Hepatocyte (in vitro differentiated cells): ENCODE data around the gene LCN9. TPM values are rescaled to one million over a fixed set of nuclear protein-coding genes. Genes with fewer than 3 reads are reported as not detected.

Source experiments
- DNase-seq: peaks from one replicate; pipeline ENCODE4 v3.0.0-alpha.2; 2016; ENCODE audit warnings: low spot score
- H2AFZ ChIP-seq: fragments of 200-600 bp; sonication (generic); 2 replicates; pipeline ENCODE4 v1.6.0; 2016; ENCODE audit warnings: antibody characterized with exemption, mild to moderate bottlenecking
- H3K27ac ChIP-seq: fragments of 200-600 bp; sonication (generic); 2 replicates; pipeline ENCODE4 v1.5.1; 2016; ENCODE audit warnings: mild to moderate bottlenecking
- H3K27me3 ChIP-seq: fragments of 200-600 bp; sonication (generic); 2 replicates; pipeline ENCODE4 v1.6.1; 2016
- H3K36me3 ChIP-seq: fragments of 200-600 bp; sonication (generic); replicated peaks from 2 replicates; pipeline ENCODE4 v1.5.1; 2016; ENCODE audit warnings: low read depth; ENCODE audit not compliant: insufficient read depth
- H3K4me1 ChIP-seq: fragments of 200-600 bp; sonication (generic); 2 replicates; pipeline ENCODE4 v1.5.1; 2016; ENCODE audit warnings: mild to moderate bottlenecking, moderate library complexity; ENCODE audit not compliant: insufficient read depth
- H3K4me2 ChIP-seq: fragments of 200-600 bp; sonication (generic); 2 replicates; pipeline ENCODE4 v1.6.0; 2016
- H3K4me3 ChIP-seq: fragments of 200-600 bp; sonication (generic); 2 replicates; pipeline ENCODE4 v1.5.1; 2016; ENCODE audit warnings: mild to moderate bottlenecking
- H3K79me2 ChIP-seq: fragments of 200-600 bp; sonication (generic); 2 replicates; pipeline ENCODE4 v1.6.0; 2017; ENCODE audit warnings: mild to moderate bottlenecking
- H3K9me2 ChIP-seq: fragments of 200-600 bp; sonication (generic); replicated peaks from 2 replicates; pipeline ENCODE4 v1.6.0; 2017; ENCODE audit warnings: mild to moderate bottlenecking; ENCODE audit not compliant: insufficient read depth
- H3K9me3 ChIP-seq: fragments of 200-600 bp; sonication (generic); 2 replicates; pipeline ENCODE4 v1.5.1; 2016; ENCODE audit warnings: low read depth, mild to moderate bottlenecking
- H4K20me1 ChIP-seq: fragments of 200-600 bp; sonication (generic); 2 replicates; pipeline ENCODE4 v1.6.0; 2016; ENCODE audit warnings: mild to moderate bottlenecking; ENCODE audit not compliant: insufficient read depth, poor library complexity, severe bottlenecking
- EZH2 ChIP-seq: fragments of 200-600 bp; sonication (generic); IDR thresholded peaks from 2 replicates; pipeline ENCODE4 v1.6.1; 2016; ENCODE audit warnings: antibody characterized with exemption, mild to moderate bottlenecking, borderline replicate concordance
- EZH2phosphoT487 ChIP-seq: fragments of 200-600 bp; sonication (generic); IDR thresholded peaks from one replicate; pipeline ENCODE4 v1.6.1; 2018; ENCODE audit warnings: antibody characterized with exemption, mild to moderate bottlenecking, low read depth, moderate library complexity; ENCODE audit not compliant: unreplicated experiment, severe bottlenecking
- WGBS: methylation state at CpG from one replicate; pipeline ENCODE4 v1.1.6; 2016; ENCODE audit warnings: low lambda C conversion rate; ENCODE audit errors: missing lambda C conversion rate; 5-methylcytosine and 5-hydroxymethylcytosine counted together
- polyA plus RNA-seq: library from polyadenylated mRNA; unstranded; fragments of >200 nt; fragmentation: Nextera tagmentation; extraction: Ambion mirVana; gene quantifications from 2 replicates; pipeline ENCODE4 v1.2.1, GENCODE V29; 2016
- total RNA-seq: library from RNA; depleted of rRNA; stranded (reverse); fragments of >200 nt; gene quantifications from 2 replicates; pipeline ENCODE4 v1.2.3, GENCODE V29; 2014
- TF ChIP-seq, protein P1 (sequence below): fragments of 200-600 bp; sonication (generic); IDR thresholded peaks from 2 replicates; pipeline ENCODE4 v1.5.1; 2016; ENCODE audit warnings: antibody characterized with exemption, mild to moderate bottlenecking; ENCODE audit not compliant: poor library complexity

The LCN9 gene
- total and polyA plus RNA-seq, 2 experiments from 2014 or later: 2.6 to 13.4 TPM

DNA sequence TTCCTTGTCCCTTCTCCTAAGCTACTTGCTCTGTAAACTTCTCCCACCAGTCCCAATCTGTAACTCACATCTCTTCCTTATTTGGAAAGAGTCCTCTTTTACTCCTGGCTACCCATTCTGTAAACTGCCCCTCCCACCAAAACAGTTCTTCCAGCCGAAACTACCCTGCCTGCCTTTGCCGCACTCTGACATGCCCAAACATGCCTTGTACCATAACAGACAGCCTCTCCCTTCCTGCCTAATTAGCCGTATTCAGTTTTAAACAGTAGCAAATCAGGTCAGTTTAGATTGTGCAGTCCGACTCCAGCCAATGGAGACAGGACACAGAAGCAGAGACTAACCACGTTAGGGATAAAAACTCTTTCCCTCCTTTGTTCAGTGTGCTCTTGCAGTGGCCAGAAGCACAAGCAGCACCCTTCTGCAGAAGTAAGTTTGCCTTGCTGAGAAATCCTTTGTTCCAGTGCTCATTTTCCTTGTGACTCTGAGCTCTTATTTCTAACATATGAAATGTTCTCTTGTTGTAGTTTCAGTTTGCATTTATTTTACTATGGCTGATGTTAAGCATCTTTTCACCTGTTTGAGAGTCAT is 18.4 kb upstream of the LCN9 start:
- H4K20me1 ChIP-seq: no peaks in the 10 kb centered on the region
- H3K79me2 ChIP-seq: peaks cover 9% of the 10 kb centered on the region
- no peaks in the 10 kb centered on the region for H3K9me2 ChIP-seq
- peak overlapping the region; percentile 39 for H2AFZ ChIP-seq
- peaks cover 26% of the 10 kb centered on the region for H3K4me1 ChIP-seq
- no peaks in the 10 kb centered on the region for H3K27me3 ChIP-seq
- H3K9me3 ChIP-seq: no peaks in the 10 kb centered on the region
- H3K4me3 ChIP-seq: peak overlapping the region; percentile 8
- no peaks in the 10 kb centered on the region for H3K36me3 ChIP-seq
- WGBS: 13% methylated on average over 5 of the region's 5 CpGs
- peak overlapping the region; percentile 69 for H3K4me2 ChIP-seq
- peak overlapping the region; percentile 93 for H3K27ac ChIP-seq
- TF ChIP-seq EZH2phosphoT487 (no peak), EZH2 (no peak)
- TF ChIP-seq, protein P1, sequence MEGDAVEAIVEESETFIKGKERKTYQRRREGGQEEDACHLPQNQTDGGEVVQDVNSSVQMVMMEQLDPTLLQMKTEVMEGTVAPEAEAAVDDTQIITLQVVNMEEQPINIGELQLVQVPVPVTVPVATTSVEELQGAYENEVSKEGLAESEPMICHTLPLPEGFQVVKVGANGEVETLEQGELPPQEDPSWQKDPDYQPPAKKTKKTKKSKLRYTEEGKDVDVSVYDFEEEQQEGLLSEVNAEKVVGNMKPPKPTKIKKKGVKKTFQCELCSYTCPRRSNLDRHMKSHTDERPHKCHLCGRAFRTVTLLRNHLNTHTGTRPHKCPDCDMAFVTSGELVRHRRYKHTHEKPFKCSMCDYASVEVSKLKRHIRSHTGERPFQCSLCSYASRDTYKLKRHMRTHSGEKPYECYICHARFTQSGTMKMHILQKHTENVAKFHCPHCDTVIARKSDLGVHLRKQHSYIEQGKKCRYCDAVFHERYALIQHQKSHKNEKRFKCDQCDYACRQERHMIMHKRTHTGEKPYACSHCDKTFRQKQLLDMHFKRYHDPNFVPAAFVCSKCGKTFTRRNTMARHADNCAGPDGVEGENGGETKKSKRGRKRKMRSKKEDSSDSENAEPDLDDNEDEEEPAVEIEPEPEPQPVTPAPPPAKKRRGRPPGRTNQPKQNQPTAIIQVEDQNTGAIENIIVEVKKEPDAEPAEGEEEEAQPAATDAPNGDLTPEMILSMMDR: no peak
- peak; percentile 63 for DNase-seq

DNA sequence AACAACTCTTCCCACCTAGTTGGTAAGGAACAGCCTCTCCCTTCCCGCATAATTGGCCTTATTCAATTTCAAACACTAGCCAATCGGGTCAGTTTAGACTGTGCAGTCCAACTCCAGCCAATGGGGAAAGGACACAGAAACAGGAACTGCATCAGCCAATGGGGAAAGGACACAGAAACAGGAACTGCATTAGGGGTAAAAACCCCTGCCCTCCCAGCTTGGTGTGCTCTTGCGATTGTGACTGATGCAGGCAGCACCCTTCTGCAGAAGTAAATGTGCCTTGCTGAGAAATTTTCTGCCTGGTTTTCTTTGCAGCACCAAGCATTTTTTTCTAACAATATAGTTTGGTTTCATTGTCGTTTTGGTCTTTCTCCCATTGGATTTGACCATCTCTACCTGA is 15.2 kb upstream of the LCN9 start:
- Histone ChIP-seq H2AFZ (peak overlapping the region; percentile 26), H3K4me2 (peak overlapping the region; percentile 69), H3K9me3 (no peaks in the 10 kb centered on the region), H3K27ac (peak overlapping the region; percentile 67), H3K36me3 (no peaks in the 10 kb centered on the region), H4K20me1 (no peaks in the 10 kb centered on the region), H3K4me1 (peaks cover 26% of the 10 kb centered on the region), H3K4me3 (peak overlapping the region; percentile 11), H3K9me2 (no peaks in the 10 kb centered on the region), H3K79me2 (peaks cover 9% of the 10 kb centered on the region), H3K27me3 (no peaks in the 10 kb centered on the region)
- WGBS: 52% methylated on average over 4 of the region's 4 CpGs
- peak; percentile 54 for DNase-seq
- TF ChIP-seq, protein P1: no peak
- TF ChIP-seq EZH2 (no peak), EZH2phosphoT487 (no peak)

DNA sequence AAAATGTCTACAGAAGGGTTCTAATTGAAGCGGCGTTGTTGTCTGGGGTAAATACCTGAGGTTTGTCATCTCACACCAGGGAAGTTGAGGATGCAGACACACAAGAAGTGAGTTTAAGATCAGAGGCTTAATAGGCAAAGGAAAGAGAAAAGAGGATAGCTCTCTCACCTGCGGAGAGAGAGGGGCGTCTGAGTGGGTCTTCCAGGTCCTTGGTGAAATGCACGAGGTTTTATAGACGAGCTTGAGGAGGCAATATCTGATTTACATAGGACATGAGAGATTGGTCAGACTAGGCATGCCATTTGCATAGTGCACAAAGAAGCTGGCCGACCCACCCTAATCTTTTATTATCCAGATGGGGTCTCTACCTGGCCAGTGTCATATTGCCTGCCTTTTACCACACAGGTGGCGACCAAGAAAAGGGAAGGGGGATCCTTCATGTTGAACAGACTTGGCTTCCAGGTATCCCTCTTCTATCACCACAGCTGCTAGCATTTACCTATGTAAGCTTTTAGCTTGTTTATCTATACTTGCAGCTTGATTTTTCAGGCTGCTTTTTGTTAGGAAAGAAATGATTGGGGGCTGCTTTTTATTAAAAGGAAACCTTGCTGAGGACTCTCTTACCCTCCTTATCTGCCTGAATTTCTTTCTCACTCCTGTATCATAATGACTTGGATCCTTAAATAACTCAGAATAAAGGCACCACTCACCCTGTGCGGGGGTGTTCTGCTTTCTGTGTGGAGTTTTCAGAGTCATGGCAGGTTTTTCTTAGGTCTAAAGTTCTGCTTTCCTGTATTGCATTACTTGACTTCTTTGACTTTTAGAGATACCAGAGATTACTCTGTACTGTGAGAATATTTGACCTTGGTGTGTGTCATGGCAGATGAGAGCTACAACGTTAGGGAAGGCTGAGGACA is 14.4 kb upstream of the LCN9 start:
- H3K9me3 ChIP-seq: no peaks in the 10 kb centered on the region
- peaks cover 23% of the 10 kb centered on the region for H3K4me1 ChIP-seq
- 25% methylated on average over 10 of the region's 10 CpGs for WGBS
- TF ChIP-seq EZH2 (no peak), EZH2phosphoT487 (no peak)
- TF ChIP-seq, protein P1: no peak
- H3K9me2 ChIP-seq: no peaks in the 10 kb centered on the region
- no peaks in the 10 kb centered on the region for H4K20me1 ChIP-seq
- H3K36me3 ChIP-seq: no peaks in the 10 kb centered on the region
- DNase-seq: no peak
- peak overlapping the region; percentile 69 for H3K4me2 ChIP-seq
- H3K4me3 ChIP-seq: peak overlapping the region; percentile 11
- H3K79me2 ChIP-seq: peaks cover 9% of the 10 kb centered on the region
- peak overlapping the region; percentile 67 for H3K27ac ChIP-seq
- no peak overlapping the region for H2AFZ ChIP-seq
- H3K27me3 ChIP-seq: no peaks in the 10 kb centered on the region
